ENCODE results near the gene TCEAL7.

- TF ChIP-seq POLR2AphosphoS5 (IDR thresholded peaks at IDR 0.05; ENCODE audit: low read depth, low read length) (no peak), TAF1 (IDR thresholded peaks at IDR 0.05; ENCODE audit: borderline replicate concordance, insufficient read depth, low read length) (no peak)
Observed at GRCh38 chrX:103304705-103305104, 25.3 kb upstream of the TCEAL7 start.

All from PFSK-1 (cell line).